Fibroblast of skin of left biceps (primary cell): ENCODE results near the gene MBL2.

Source experiments
- DNase-seq, 2 experiments: peaks; one replicate each; pipeline ENCODE4 v3.0.0-alpha.2; 2013; ENCODE audit warnings: low read depth in 2 of 2

MBL2 gene

DNA sequence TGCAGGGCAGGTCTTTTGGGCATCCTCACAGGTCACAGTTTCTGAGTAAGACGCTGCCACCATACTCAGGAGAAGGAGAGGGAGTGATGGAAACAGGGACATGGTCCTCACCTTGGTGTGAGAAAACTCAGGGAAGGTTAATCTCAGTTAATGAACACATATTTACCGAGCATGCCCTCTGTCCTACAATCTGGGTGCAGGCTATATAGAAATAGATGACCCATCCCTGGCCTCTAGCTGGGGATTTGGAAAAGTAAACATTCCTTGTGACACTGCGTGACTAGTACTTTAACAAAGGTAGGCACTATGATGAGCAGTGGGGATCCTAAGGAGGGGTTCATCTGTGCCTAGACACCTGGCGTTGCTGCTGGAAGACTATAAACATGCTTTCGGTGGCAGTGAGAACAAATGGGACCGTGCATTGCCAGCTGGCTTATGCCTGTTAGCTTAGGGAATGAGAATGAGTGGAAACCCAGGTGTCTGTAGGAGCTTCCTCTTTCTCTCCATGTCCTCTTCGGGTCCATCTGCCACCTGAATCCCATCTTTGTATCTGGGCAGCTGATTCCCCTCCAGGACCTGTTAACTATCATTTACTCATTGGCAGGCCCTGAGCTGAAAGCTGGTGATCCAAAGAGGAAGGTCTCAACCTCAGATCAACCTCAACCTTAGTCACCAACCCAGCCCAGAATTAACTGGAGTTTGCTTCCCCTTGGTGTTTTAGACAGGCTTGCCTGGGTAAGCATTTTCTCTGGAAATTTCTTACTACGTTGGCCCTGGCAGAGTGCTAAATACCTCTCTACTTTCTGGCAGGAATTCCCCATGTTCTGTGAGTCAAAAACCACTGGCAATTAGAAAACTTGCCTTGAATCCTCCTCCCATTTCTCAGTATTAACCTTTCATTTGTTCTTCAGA lies 794 bp downstream of the MBL2 start:
- DNase-seq, result no peak

DNA sequence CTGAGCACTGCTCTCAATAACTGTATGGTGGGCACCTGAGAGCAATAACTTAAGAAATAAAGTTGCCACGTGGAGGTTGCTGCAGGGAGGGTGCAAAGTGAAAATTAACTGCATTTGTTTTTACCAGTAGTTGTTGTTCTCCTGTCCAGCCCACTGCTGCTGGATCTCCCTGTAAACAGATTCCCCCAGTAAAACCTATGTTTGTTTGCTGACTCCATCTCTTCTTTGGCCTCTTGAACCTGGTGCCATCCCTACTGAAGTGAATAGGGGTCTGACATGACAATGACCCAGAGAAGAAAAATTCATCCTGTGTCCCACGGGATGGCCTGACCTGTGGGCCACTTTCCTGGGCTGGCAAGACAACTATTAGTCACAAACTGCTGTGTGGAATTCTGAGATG lies 1.7 kb downstream of the MBL2 start:
- DNase-seq, result no peak

DNA sequence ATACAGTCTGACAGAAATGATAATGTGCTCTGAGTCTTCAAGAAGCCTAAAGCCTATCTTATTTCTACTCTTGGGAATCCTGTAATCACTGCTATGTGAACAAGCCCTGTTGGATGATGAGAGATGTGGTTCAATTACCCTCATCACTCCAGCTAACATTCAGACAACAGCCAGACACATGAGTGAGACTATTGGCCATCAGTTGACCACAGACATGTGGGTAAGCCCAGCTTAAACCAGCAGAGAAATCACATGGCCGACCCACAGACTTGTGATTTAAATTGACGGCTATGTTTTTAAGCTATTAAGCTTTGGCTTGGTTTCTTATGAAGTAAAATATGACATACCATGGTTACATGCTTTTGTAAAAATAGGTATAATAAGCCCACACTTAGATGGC lies 2.6 kb downstream of the MBL2 start:
- DNase-seq, result no peak

DNA sequence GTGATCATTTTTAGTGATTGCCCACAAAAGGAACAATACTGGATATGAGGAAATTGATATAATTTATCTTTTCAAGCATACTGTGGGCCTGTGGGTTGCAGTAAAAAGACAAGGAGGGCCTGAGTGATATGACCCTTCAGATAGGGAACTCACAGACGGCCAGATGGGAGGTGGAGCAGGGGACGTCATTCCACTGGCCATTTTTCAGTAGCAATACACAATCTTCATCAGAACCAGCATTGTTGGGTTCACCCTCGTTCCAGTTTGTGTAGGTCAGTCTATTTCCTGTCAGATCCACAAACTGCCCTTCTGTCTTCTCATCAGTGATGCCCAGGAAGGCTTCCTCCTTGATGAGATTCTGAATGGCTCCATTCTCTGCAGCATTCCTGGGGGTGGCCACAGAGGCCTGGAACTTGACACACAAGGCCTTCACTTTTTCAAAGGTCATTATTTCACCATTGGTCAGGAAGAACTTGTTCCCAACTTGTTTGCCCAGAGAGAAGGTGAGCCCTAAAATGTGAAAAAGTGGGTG lies 4.5 kb downstream of the MBL2 start:
- no peak for DNase-seq

DNA sequence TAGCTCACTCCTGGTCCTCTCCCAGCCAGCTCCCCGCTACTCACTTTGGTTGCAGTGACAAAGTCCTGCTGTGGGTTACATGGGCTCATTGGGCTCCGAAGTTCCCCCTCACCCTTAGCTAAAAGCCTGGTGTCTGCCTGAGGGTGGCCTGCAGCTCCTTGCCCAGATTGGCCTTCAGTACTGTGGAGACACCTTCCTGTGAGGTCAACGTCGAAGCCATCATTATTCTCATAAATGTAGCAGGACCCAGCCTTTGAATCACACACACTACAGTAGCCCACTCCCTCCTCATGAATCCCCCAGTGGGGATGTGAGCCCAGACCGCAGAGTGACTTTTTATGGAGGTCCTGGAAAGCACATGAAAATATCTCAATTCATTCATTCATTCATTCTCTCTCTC lies 10.5 kb downstream of the MBL2 start:
- no peak for DNase-seq

DNA sequence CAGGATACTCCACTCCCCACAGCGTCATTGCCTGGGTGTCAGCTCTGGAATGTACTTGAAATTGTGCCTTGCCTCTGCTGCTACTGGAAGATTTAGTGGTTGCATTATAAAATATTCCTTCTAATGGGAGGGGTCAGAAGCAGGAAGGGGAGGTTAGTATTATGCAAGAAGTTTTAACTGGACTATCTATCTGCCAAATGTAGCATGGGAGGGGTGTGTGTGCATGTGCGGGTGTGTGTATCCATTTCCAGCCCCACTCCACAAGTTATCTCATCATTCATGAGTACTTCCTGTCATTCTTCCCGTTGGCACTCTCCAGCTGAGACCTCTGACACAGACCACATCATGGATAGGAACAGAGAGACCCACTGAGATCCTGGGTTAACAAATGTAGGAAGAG lies 13.4 kb downstream of the MBL2 start:
- DNase-seq, result no peak

GRCh38 chr10:52758406-52758805 lies 14.2 kb downstream of the MBL2 start:
- DNase-seq, result no peak

- DNase-seq, result no peak
These were observed 14.8 kb downstream of the MBL2 start for GRCh38 chr10:52757773-52758172.

DNA sequence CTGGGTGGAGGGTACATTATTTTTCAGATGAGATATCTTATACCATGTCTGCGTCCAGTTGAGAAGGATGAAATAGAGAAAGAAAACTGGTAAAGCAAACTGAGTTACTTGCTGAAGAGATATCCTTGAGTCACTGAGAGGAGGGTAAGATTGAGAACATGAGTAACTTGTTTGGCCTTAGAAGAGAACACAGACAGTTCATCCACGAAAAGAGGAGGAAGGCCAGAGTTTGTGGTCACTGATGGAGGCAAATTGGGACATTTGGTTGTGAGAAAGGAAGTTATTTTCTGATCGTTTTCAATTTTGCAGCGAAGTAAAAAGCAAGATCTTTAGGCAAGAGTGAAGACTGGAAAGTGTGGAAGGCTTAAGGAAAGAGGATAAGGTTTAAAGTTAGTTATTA lies 15.6 kb downstream of the MBL2 start:
- no peak for DNase-seq

GRCh38 chr10:52756295-52756694 lies 16.3 kb downstream of the MBL2 start:
- DNase-seq, result no peak

DNA sequence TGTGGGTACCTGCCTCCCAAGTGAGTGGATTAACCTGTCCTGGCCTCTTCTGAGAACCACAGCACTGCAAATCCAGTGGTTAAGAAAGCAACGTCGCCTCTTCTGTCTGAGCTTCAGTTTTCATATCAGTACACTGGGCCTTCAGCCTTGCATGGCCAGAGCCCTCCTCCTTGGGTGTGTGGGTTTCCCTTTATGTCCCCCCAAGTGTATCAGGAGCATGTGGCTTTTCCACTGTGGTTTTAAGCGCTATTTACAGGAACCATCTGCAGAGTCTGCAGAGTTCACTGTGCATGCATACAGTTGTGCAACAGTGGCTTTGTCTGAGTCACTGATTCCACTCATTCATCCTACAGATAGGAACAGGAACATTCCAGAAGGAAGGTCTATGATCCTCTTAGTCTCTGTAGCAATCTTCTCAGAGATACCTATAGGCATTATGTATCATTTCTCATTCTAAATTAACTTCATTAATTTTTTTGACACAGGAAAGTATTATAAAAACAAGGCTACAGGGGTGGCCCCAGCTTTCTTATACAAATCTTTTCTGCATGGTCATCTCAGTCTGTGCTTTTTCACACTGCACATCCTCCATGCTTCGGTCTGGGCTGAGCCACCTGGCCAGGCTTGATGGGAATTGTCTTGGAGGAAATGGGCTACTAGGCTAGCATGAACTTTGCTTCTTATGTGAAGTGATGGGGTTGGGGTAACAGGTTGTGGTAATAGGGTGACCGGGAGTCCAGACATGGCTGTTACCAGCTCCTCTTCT lies 17.1 kb downstream of the MBL2 start:
- peak; percentile 57 to 58 for DNase-seq

DNA sequence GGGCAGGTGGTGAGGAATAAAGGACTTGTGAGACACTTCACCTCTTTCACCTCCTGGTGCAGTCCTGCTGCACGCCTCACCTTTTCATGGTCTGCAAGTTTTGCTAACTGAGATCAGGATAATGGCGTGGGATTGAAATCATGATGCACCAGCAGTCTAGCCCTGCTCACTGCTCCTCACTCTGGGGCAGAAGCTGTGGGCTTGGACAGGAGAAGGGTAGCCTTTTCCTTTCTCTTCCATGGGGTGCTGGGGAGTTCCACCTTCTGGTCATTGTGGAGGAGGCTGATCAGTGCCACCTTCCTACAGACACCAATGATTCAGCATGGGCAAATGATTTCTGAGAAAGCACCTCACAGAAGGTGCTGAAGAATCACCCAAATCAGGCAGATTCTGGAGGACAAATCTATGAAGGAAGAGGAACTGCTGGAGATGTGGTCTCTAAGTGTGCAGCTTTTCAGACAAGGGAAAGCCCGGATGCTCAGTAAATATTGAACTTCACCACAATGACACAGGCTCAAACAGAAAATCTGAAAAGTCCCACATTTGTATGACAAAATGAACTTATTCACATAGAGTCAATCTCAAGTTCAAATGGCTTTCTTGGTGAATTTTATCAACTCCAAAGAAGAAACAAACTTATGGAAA lies 19.7 kb downstream of the MBL2 start:
- no peak for DNase-seq

DNA sequence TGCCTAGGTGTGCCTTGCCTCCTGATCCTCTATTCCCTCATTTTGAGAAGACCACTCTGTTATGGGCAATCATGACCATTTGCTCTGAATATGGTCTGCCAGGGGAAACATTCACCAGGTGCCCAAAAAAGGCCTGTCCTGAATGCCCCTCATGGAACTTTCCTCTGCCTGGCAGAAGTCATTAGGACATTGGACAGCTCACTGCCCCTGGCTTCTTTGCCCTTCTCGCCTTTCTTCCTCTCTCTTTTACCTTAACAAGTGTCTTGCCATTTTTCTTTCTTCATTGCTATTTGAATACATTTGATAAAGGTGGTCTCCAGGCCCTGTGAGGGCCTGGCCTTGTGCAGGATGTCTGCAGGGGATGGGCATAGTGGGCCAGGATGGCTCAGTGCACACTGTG lies 20.3 kb downstream of the MBL2 start:
- no peak for DNase-seq

DNA sequence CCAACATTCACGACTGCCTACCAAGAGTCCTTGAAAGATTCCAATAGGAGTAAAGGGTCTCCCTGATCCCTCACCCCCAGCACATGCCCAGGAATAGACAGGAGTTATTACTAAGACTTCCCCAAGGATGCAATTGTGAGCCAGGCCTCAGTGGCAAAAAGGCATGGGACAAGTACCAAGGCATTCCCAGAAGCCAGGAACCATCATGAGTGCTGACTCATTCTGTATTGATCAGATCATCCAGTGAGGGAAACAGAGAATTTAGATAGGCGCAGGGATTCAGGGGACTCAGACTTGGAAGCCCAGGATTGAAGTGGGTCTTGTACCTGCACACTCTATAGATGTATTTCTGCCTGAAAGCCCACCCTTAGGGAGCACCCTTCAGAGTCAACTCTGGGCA lies 21.2 kb downstream of the MBL2 start:
- DNase-seq, result no peak

GRCh38 chr10:52750629-52751028 lies 22.0 kb downstream of the MBL2 start:
- DNase-seq, result no peak

DNA sequence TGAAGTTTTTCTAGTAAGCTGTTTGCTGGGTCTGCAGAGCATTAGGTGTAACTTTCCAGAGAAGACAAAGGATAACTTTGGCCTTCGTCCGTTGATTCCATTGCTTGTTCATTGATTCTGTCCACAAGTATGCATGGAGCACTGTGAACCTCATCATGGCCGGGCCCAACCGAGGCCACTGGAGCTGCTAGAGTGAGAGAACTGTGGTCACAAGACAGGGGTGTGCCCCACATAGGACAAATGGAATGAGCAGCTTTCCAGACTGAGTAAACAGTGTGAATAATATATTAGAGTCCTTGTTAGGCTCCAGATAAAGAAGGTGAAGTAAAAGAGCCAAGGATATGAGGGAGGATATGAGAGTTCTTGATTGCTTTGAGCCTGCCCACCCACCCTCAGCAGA lies 24.9 kb downstream of the MBL2 start:
- no peak for DNase-seq

DNA sequence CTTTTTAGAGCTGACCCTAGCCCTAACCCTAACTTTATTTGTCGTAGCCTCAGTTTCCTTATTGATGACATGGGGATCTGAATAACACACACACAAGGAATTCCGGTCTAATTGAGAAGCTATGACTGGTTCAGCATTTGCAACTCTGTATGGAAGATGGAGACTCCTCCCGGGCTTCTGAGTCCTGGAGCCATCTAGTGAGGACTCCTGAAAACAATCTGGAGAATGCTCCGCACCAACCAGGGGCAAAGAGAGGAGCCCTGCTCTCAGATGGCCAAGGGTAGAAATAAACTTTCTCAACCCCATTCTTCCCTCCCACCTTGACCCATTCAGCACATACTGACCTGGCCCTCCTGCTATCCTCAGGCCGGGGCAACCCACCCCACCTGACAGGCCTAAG lies 26.4 kb downstream of the MBL2 start:
- no peak for DNase-seq

GRCh38 chr10:52744057-52744805 lies 28.4 kb downstream of the MBL2 start:
- DNase-seq, result no peak

GRCh38 chr10:52742731-52743130 lies 29.9 kb downstream of the MBL2 start:
- DNase-seq, result no peak

- no peak for DNase-seq
These were observed 30.7 kb downstream of the MBL2 start for GRCh38 chr10:52741851-52742250.

- peak in 1 of 2 experiments; percentile 6 for DNase-seq
These were observed 31.5 kb downstream of the MBL2 start for GRCh38 chr10:52740913-52741675.
